CD14-positive monocyte (primary cell): ENCODE measurements around the gene GRID1. TPM values are rescaled to one million over a fixed set of nuclear protein-coding genes. Genes with fewer than 3 reads are reported as not detected.

Experiments used
- DNase-seq, 3 donors: peaks; one replicate each; pipeline ENCODE4 v3.0.0-alpha.2; 2011 to 2022
- H2AFZ ChIP-seq: 2 replicates; pipeline ENCODE4 v1.6.0; 2012; ENCODE audit warnings: mild to moderate bottlenecking, low read depth, low read length, inconsistent platforms; ENCODE audit not compliant: insufficient read depth, poor library complexity, severe bottlenecking
- H3K27ac ChIP-seq, 2 donors: 1 replicate in 1 of 2; 2 replicates in 1 of 2; pipeline ENCODE4 v1.5.1; 2012 to 2013; ENCODE audit warnings: low read length in 2 of 2, control low read depth in 1 of 2, inconsistent platforms in 1 of 2, low read depth in 1 of 2, mild to moderate bottlenecking in 1 of 2
- H3K27me3 ChIP-seq, 2 donors: one replicate each; pipeline versions ENCODE4 v1.6.0 to v1.6.1; 2011 to 2013; ENCODE audit warnings: low read length in 2 of 2; ENCODE audit not compliant: control insufficient read depth in 2 of 2, insufficient read depth in 2 of 2
- H3K36me3 ChIP-seq, 2 donors: replicated peaks in 1 of 2; 1 replicate in 1 of 2; 2 replicates in 1 of 2; pipeline versions ENCODE4 v1.5.1 to v1.6.1; 2012 to 2013; ENCODE audit warnings: low read length in 2 of 2, control low read depth in 1 of 2, inconsistent platforms in 1 of 2, mild to moderate bottlenecking in 1 of 2; ENCODE audit not compliant: insufficient read depth in 2 of 2, control insufficient read depth in 1 of 2
- H3K4me1 ChIP-seq, 2 donors: 1 replicate in 1 of 2; 2 replicates in 1 of 2; pipeline versions ENCODE4 v1.5.1 to v1.6.1; 2012 to 2013; ENCODE audit warnings: low read length in 2 of 2, control low read depth in 1 of 2, inconsistent platforms in 1 of 2, mild to moderate bottlenecking in 1 of 2, moderate library complexity in 1 of 2; ENCODE audit not compliant: insufficient read depth in 2 of 2, control insufficient read depth in 1 of 2
- H3K4me2 ChIP-seq: replicated peaks from 2 replicates; pipeline ENCODE3; 2012; ENCODE audit warnings: low read length, moderate library complexity, mild to moderate bottlenecking; ENCODE audit not compliant: poor library complexity, severe bottlenecking; ENCODE audit errors: extremely low read depth
- H3K4me3 ChIP-seq, 3 experiments: fragments of 200-600 bp in 1 of 3; sonication (generic) in 1 of 3; replicated peaks in 1 of 3; 1 replicate in 2 of 3; 2 replicates in 1 of 3; pipeline ENCODE4 v1.5.1; 2011 to 2013; ENCODE audit warnings: low read length in 3 of 3, mild to moderate bottlenecking in 3 of 3, control low read depth in 2 of 3, low read depth in 2 of 3, inconsistent platforms in 1 of 3, moderate library complexity in 1 of 3
- H3K79me2 ChIP-seq: 2 replicates; pipeline ENCODE4 v1.6.0; 2012; ENCODE audit warnings: mild to moderate bottlenecking, control low read depth, inconsistent platforms, low read length, moderate library complexity; ENCODE audit not compliant: insufficient read depth
- H3K9ac ChIP-seq: 2 replicates; pipeline ENCODE4 v1.6.0; 2017; ENCODE audit warnings: low read length, mild to moderate bottlenecking; ENCODE audit not compliant: insufficient read depth, poor library complexity, severe bottlenecking
- H3K9me3 ChIP-seq, 2 donors: replicated peaks in 1 of 2; 1 replicate in 1 of 2; 2 replicates in 1 of 2; pipeline versions ENCODE4 v1.5.1 to v1.6.1; 2012 to 2013; ENCODE audit warnings: low read length in 2 of 2, control low read depth in 1 of 2; ENCODE audit not compliant: control insufficient read depth in 1 of 2, insufficient read depth in 1 of 2
- H4K20me1 ChIP-seq: 2 replicates; pipeline ENCODE4 v1.6.0; 2012; ENCODE audit warnings: mild to moderate bottlenecking, low read length, control low read depth, moderate library complexity; ENCODE audit not compliant: insufficient read depth
- H3K27ac Mint-ChIP-seq, 7 donors: one replicate each; pipeline ENCODE4 v1.8.0; 2020; ENCODE audit warnings: mild to moderate bottlenecking in 7 of 7, mixed read lengths in 7 of 7, moderate library complexity in 6 of 7, inconsistent platforms in 2 of 7
- H3K27me3 Mint-ChIP-seq, 3 donors: one replicate each; pipeline ENCODE4 v1.8.0; 2021 to 2022; ENCODE audit warnings: low read depth in 3 of 3, mild to moderate bottlenecking in 3 of 3, mixed read lengths in 3 of 3, moderate library complexity in 3 of 3, inconsistent platforms in 1 of 3
- H3K36me3 Mint-ChIP-seq, 2 donors: one replicate each; pipeline ENCODE4 v1.8.0; 2020; ENCODE audit warnings: mixed read lengths in 2 of 2, inconsistent platforms in 1 of 2, mild to moderate bottlenecking in 1 of 2
- H3K4me1 Mint-ChIP-seq: one replicate; pipeline ENCODE4 v1.8.0; 2020; ENCODE audit warnings: mild to moderate bottlenecking, mixed read lengths
- H3K4me3 Mint-ChIP-seq, 2 donors: one replicate each; pipeline ENCODE4 v1.8.0; 2020; ENCODE audit warnings: mild to moderate bottlenecking in 2 of 2, mixed read lengths in 2 of 2, moderate library complexity in 1 of 2
- H3K9me3 Mint-ChIP-seq, 7 donors: one replicate each; pipeline ENCODE4 v1.8.0; 2020 to 2022; ENCODE audit warnings: mixed read lengths in 7 of 7, mild to moderate bottlenecking in 6 of 7, moderate library complexity in 6 of 7, inconsistent platforms in 2 of 7
- WGBS: methylation state at CpG from one replicate; pipeline ENCODE4 v1.1.5; 2013; ENCODE audit warnings: missing lambda C conversion rate; ENCODE audit not compliant: insufficient coverage; 5-methylcytosine and 5-hydroxymethylcytosine counted together
- intact Hi-C, 2 donors: fragments of 100-400 bp; cut with micrococcal nuclease; formaldehyde crosslinking; loops; one replicate each; pipeline versions ENCODE4 v1.15.0 to v1.15.1; 2023
- polyA plus RNA-seq, 3 donors: library from polyadenylated mRNA; depleted of rRNA in 1 of 3; unstranded in 2 of 3; stranded (reverse) in 1 of 3; fragments of 300-500 nt in 2 of 3; fragments of >200 nt in 1 of 3; fragmentation: Illumina TruSeq in 2 of 3; gene quantifications; 1 replicate in 2 of 3; 2 replicates in 1 of 3; pipeline ENCODE4 v1.2.3, GENCODE V29; 2012 to 2021
- TF ChIP-seq, protein P1 (sequence below): fragments of 200-600 bp; IDR thresholded peaks from one replicate; pipeline ENCODE4 v1.8.0; 2022; ENCODE audit warnings: antibody characterized with exemption, mild to moderate bottlenecking

Gene GRID1
- polyA plus RNA-seq, 3 donors = not detected

DNA sequence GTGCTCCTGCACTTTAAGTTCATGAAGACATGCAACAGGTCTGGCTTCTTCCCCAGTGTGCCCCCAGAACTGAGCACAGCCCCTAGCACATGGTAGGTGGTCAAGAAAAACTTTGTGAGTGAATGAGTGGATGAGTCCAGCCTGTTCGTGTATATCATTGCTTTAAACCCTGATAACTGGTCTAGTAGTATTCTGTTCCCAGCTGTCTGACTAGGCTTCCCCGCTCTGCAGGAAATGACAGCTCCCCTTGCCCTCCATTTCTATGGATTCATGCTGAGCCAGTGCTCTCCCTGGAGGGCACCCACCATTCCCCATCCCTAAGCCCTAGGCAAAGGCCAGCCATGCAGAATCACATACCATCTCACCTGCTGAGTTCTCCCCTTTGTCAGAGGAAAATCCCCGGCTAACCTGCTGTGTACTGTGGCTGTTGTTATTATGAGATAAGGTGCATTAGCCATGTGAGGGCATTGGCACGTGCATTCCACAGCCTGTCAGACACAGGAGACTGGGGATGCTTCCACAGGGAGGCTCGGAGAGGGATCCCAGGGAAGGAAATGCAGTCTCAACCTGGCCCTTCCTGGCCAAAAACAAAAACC lies 698.9 kb downstream of the GRID1 start:
- H3K4me2 ChIP-seq = no peak overlapping the region
- H3K27ac ChIP-seq = no peak overlapping the region
- no peaks in the 10 kb centered on the region for H3K27me3 ChIP-seq
- H3K4me3 ChIP-seq = no peak overlapping the region
- WGBS = 42% methylated on average over 3 of the region's 5 CpGs
- no peaks in the 10 kb centered on the region for H3K79me2 ChIP-seq
- no peak overlapping the region for H2AFZ ChIP-seq
- intact Hi-C loops = no loop called here
- no peaks in the 10 kb centered on the region for H3K36me3 Mint-ChIP-seq
- no peak overlapping the region for H3K27ac Mint-ChIP-seq
- TF ChIP-seq, protein P1, sequence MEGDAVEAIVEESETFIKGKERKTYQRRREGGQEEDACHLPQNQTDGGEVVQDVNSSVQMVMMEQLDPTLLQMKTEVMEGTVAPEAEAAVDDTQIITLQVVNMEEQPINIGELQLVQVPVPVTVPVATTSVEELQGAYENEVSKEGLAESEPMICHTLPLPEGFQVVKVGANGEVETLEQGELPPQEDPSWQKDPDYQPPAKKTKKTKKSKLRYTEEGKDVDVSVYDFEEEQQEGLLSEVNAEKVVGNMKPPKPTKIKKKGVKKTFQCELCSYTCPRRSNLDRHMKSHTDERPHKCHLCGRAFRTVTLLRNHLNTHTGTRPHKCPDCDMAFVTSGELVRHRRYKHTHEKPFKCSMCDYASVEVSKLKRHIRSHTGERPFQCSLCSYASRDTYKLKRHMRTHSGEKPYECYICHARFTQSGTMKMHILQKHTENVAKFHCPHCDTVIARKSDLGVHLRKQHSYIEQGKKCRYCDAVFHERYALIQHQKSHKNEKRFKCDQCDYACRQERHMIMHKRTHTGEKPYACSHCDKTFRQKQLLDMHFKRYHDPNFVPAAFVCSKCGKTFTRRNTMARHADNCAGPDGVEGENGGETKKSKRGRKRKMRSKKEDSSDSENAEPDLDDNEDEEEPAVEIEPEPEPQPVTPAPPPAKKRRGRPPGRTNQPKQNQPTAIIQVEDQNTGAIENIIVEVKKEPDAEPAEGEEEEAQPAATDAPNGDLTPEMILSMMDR = no peak
- H3K9ac ChIP-seq = no peak overlapping the region
- H3K9me3 Mint-ChIP-seq = peaks cover 3 to 12% (median 8%) of the 10 kb centered on the region in 7 donors
- H3K4me1 Mint-ChIP-seq = no peaks in the 10 kb centered on the region
- peaks cover 0 to 5% of the 10 kb centered on the region in 2 donors for H3K9me3 ChIP-seq
- no peak overlapping the region for H3K4me3 Mint-ChIP-seq
- no peaks in the 10 kb centered on the region for H4K20me1 ChIP-seq
- H3K4me1 ChIP-seq = no peaks in the 10 kb centered on the region
- H3K36me3 ChIP-seq = no peaks in the 10 kb centered on the region
- DNase-seq = no peak
- H3K27me3 Mint-ChIP-seq = peaks cover 0 to 2% (median 0%) of the 10 kb centered on the region in 3 donors

- Mint-ChIP-seq H3K9me3 (peaks cover 0 to 12% (median 7%) of the 10 kb centered on the region in 7 donors), H3K36me3 (no peaks in the 10 kb centered on the region), H3K27me3 (peaks cover 0 to 2% (median 0%) of the 10 kb centered on the region in 3 donors), H3K4me3 (no peak overlapping the region), H3K27ac (peak overlapping the region in 1 of 7 donors; percentile 21), H3K4me1 (no peaks in the 10 kb centered on the region)
- WGBS = 77% methylated on average over 3 of the region's 6 CpGs
- no peak overlapping the region for H3K9ac ChIP-seq
- intact Hi-C loops = no loop called here
- H4K20me1 ChIP-seq = no peaks in the 10 kb centered on the region
- H3K27me3 ChIP-seq = no peaks in the 10 kb centered on the region
- H3K4me3 ChIP-seq = no peak overlapping the region
- H3K4me1 ChIP-seq = no peaks in the 10 kb centered on the region
- peaks cover 0 to 5% of the 10 kb centered on the region in 2 donors for H3K9me3 ChIP-seq
- no peak overlapping the region for H2AFZ ChIP-seq
- no peak overlapping the region for H3K4me2 ChIP-seq
- no peak overlapping the region for H3K27ac ChIP-seq
- no peaks in the 10 kb centered on the region for H3K79me2 ChIP-seq
- TF ChIP-seq, protein P1 = no peak
- H3K36me3 ChIP-seq = no peaks in the 10 kb centered on the region
- no peak for DNase-seq
Observed at GRCh38 chr10:85666987-85667386, 699.6 kb downstream of the GRID1 start.
